ENCODE measurements around the gene RNF167. TPM values are rescaled to one million over a fixed set of nuclear protein-coding genes. Genes with fewer than 3 reads are reported as not detected.

The RNF167 gene
- polyA plus RNA-seq, 1 donor from 2014 or later = 64.1 TPM

GRCh38 chr17:4950746-4951204 is 10.7 kb downstream of the RNF167 start, which contains the start of gene ENO3:
ENO3 (plus strand) TSS chr17:4951119; CDS start chr17:4951830, 711 bp downstream.
- Histone ChIP-seq H3K9me3 (ENCODE audit: low read length) (no peaks in the 10 kb centered on the region), H3K27ac (ENCODE audit: low read length) (no peak within 1 kb of the TSS), H3K36me3 (ENCODE audit: insufficient read depth, low read length) (no peaks in the 10 kb centered on the region), H2AFZ (ENCODE audit: low read depth, low read length) (no peak within 1 kb of the TSS), H3K4me2 (ENCODE audit: low read length) (no peak within 1 kb of the TSS), H3K79me2 (replicated peaks; ENCODE audit: insufficient read depth, low read length) (peaks cover 2% of the 10 kb centered on the region), H4K20me1 (ENCODE audit: insufficient read depth) (no peaks in the 10 kb centered on the region), H3K4me3 (ENCODE audit: low read length) (no peak within 1 kb of the TSS), H3K9ac (ENCODE audit: low read length) (no peak within 1 kb of the TSS), H3F3A (ENCODE audit: insufficient read depth, low read length, poor library complexity, severe bottlenecking) (no peaks in the 10 kb centered on the region), H3K9me2 (ENCODE audit: insufficient read depth, low read length) (no peaks in the 10 kb centered on the region), H3K27me3 (ENCODE audit: insufficient read depth, low read depth, low read length) (peaks cover 3% of the 10 kb centered on the region)
- TF ChIP-seq TAF1 (IDR thresholded peaks at IDR 0.05; ENCODE audit: low read depth) = no peak

- Histone ChIP-seq H2AFZ (ENCODE audit: low read depth, low read length) (no peak overlapping the region), H3K9me2 (ENCODE audit: insufficient read depth, low read length) (no peaks in the 10 kb centered on the region), H3K27ac (ENCODE audit: low read length) (no peak overlapping the region), H3K79me2 (replicated peaks; ENCODE audit: insufficient read depth, low read length) (peaks cover 2% of the 10 kb centered on the region), H3K4me3 (ENCODE audit: low read length) (no peak overlapping the region), H3K27me3 (ENCODE audit: insufficient read depth, low read depth, low read length) (peaks cover 3% of the 10 kb centered on the region), H3K9me3 (ENCODE audit: low read length) (no peaks in the 10 kb centered on the region), H3K36me3 (ENCODE audit: insufficient read depth, low read length) (no peaks in the 10 kb centered on the region), H4K20me1 (ENCODE audit: insufficient read depth) (no peaks in the 10 kb centered on the region), H3K9ac (ENCODE audit: low read length) (no peak overlapping the region), H3K4me2 (ENCODE audit: low read length) (no peak overlapping the region), H3F3A (ENCODE audit: insufficient read depth, low read length, poor library complexity, severe bottlenecking) (no peaks in the 10 kb centered on the region)
- TF ChIP-seq EP300 (conservative IDR thresholded peaks at IDR 0.05; ENCODE audit: poor library complexity, severe bottlenecking) (no peak), TAF1 (IDR thresholded peaks at IDR 0.05; ENCODE audit: low read depth) (no peak), CTCF (IDR thresholded peaks at IDR 0.05; ENCODE audit: poor library complexity, severe bottlenecking) (no peak), POLR2AphosphoS5 (IDR thresholded peaks at IDR 0.05) (no peak), SMC3 (conservative IDR thresholded peaks at IDR 0.05; ENCODE audit: poor library complexity) (no peak), RAD21 (conservative IDR thresholded peaks at IDR 0.05) (no peak), MXI1 (conservative IDR thresholded peaks at IDR 0.05; ENCODE audit: poor library complexity, severe bottlenecking) (no peak), REST (IDR thresholded peaks at IDR 0.05; ENCODE audit: borderline replicate concordance) (no peak), EZH2 (IDR thresholded peaks at IDR 0.05; ENCODE audit: borderline replicate concordance, insufficient read depth, low read length, poor library complexity, severe bottlenecking) (no peak)
Observed at GRCh38 chr17:4951486-4951885, 11.4 kb downstream of the RNF167 start.
